ENCODE measurements around the gene RPL19.

RPL19 gene

DNA sequence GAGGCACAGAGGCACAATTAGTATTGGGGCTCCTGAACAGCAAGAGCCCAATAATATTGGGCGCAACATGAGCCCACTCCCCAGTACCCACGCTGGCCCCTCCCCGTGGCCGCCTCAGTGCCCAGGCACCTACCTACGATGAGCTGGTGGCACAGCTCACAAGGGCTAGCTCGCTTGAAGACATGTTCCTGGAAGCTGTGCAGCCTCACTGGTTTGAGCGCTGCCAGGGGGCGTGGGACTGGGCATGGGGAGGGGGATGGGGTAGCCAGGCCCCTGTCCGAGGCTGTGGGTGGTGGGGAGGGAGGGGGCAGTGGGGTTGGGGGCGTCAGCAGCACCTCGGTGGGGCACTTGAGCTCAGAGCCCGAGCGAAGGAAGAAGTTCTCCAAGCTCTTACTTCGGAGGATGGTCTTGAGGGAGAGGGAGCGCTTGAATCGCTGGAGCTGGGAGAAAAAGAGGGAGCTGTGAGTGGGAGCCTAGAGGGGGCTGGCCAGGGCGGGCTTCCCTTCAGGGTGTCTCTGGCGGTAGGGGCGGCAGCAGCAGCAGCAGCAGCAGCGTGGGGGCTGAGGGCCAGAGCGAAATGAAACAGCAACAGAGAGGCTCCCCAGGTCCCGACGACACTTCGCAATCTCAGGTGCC, 17.8 kb downstream of the RPL19 start:
- Histone ChIP-seq H3K27me3 (ENCODE audit: control insufficient read depth, insufficient read depth, low read length) (no peaks in the 10 kb centered on the region), H3K36me3 (ENCODE audit: control insufficient read depth, insufficient read depth, low read length) (no peaks in the 10 kb centered on the region), H3K9me3 (ENCODE audit: control insufficient read depth, low read length) (no peaks in the 10 kb centered on the region), H3K4me1 (no peaks in the 10 kb centered on the region), H3K79me2 (no peaks in the 10 kb centered on the region), H3K9ac (no peak overlapping the region), H2AFZ (no peak overlapping the region), H3K27ac (no peak overlapping the region), H3K4me3 (ENCODE audit: low read depth, low read length) (no peak overlapping the region), H3K4me2 (ENCODE audit: low read length) (no peak overlapping the region)
- TF ChIP-seq, protein P1, sequence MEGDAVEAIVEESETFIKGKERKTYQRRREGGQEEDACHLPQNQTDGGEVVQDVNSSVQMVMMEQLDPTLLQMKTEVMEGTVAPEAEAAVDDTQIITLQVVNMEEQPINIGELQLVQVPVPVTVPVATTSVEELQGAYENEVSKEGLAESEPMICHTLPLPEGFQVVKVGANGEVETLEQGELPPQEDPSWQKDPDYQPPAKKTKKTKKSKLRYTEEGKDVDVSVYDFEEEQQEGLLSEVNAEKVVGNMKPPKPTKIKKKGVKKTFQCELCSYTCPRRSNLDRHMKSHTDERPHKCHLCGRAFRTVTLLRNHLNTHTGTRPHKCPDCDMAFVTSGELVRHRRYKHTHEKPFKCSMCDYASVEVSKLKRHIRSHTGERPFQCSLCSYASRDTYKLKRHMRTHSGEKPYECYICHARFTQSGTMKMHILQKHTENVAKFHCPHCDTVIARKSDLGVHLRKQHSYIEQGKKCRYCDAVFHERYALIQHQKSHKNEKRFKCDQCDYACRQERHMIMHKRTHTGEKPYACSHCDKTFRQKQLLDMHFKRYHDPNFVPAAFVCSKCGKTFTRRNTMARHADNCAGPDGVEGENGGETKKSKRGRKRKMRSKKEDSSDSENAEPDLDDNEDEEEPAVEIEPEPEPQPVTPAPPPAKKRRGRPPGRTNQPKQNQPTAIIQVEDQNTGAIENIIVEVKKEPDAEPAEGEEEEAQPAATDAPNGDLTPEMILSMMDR (IDR thresholded peaks at IDR 0.05), result no peak

DNA sequence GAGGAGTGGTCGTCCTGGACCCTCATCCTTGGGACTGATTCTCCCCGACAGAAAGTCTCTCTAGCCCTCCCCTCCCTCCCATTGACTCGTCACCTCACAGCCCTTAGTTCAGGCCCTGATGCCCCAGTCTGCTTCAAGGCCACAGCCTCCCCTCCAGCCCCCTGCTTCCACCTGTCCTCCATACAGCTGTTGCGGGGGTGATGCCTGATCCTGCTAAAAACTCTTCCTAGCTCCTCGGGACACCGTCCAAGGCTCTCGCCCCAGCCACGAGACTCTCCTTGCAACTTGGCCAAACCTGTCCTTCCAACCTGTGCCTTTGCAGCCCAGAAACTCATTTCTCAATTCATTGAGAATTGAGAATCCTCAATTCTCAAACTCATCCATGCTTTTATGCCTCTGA, 18.8 kb downstream of the RPL19 start:
- Histone ChIP-seq H3K27ac (no peak overlapping the region), H3K9ac (no peak overlapping the region), H3K79me2 (no peaks in the 10 kb centered on the region), H3K4me2 (ENCODE audit: low read length) (no peak overlapping the region), H3K36me3 (ENCODE audit: control insufficient read depth, insufficient read depth, low read length) (no peaks in the 10 kb centered on the region), H2AFZ (no peak overlapping the region), H3K9me3 (ENCODE audit: control insufficient read depth, low read length) (no peaks in the 10 kb centered on the region), H3K4me3 (ENCODE audit: low read depth, low read length) (no peak overlapping the region), H3K27me3 (ENCODE audit: control insufficient read depth, insufficient read depth, low read length) (no peaks in the 10 kb centered on the region), H3K4me1 (no peaks in the 10 kb centered on the region)
- TF ChIP-seq, protein P1 (IDR thresholded peaks at IDR 0.05), result no peak

GRCh38 chr17:39219647-39220154, 19.6 kb downstream of the RPL19 start:
- TF ChIP-seq, protein P1 (IDR thresholded peaks at IDR 0.05), result no peak
- Histone ChIP-seq H3K27ac (no peak overlapping the region), H3K79me2 (no peaks in the 10 kb centered on the region), H3K4me2 (ENCODE audit: low read length) (no peak overlapping the region), H3K9ac (no peak overlapping the region), H3K4me3 (ENCODE audit: low read depth, low read length) (no peak overlapping the region), H3K27me3 (ENCODE audit: control insufficient read depth, insufficient read depth, low read length) (no peaks in the 10 kb centered on the region), H3K36me3 (ENCODE audit: control insufficient read depth, insufficient read depth, low read length) (no peaks in the 10 kb centered on the region), H3K4me1 (no peaks in the 10 kb centered on the region), H2AFZ (no peak overlapping the region), H3K9me3 (ENCODE audit: control insufficient read depth, low read length) (no peaks in the 10 kb centered on the region)

- peaks cover 8% of the 10 kb centered on the region for H3K4me1 ChIP-seq
- H3K9me3 ChIP-seq (ENCODE audit: control insufficient read depth, low read length), result no peaks in the 10 kb centered on the region
- no peak overlapping the region for H2AFZ ChIP-seq
- TF ChIP-seq, protein P1 (IDR thresholded peaks at IDR 0.05), result no peak
- no peak overlapping the region for H3K9ac ChIP-seq
- no peak overlapping the region for H3K4me2 ChIP-seq (ENCODE audit: low read length)
- no peaks in the 10 kb centered on the region for H3K79me2 ChIP-seq
- H3K36me3 ChIP-seq (ENCODE audit: control insufficient read depth, insufficient read depth, low read length), result no peaks in the 10 kb centered on the region
- no peak overlapping the region for H3K4me3 ChIP-seq (ENCODE audit: low read depth, low read length)
- peaks cover 3% of the 10 kb centered on the region for H3K27me3 ChIP-seq (ENCODE audit: control insufficient read depth, insufficient read depth, low read length)
- no peak overlapping the region for H3K27ac ChIP-seq
Measured at GRCh38 chr17:39221572-39221971, 21.5 kb downstream of the RPL19 start.

GRCh38 chr17:39222151-39222550, 22.1 kb downstream of the RPL19 start:
- H3K4me3 ChIP-seq (ENCODE audit: low read depth, low read length), result no peak overlapping the region
- no peaks in the 10 kb centered on the region for H3K36me3 ChIP-seq (ENCODE audit: control insufficient read depth, insufficient read depth, low read length)
- no peak overlapping the region for H3K27ac ChIP-seq
- no peak overlapping the region for H2AFZ ChIP-seq
- H3K9me3 ChIP-seq (ENCODE audit: control insufficient read depth, low read length), result no peaks in the 10 kb centered on the region
- no peaks in the 10 kb centered on the region for H3K79me2 ChIP-seq
- TF ChIP-seq, protein P1 (IDR thresholded peaks at IDR 0.05), result no peak
- no peak overlapping the region for H3K9ac ChIP-seq
- no peak overlapping the region for H3K4me2 ChIP-seq (ENCODE audit: low read length)
- peaks cover 8% of the 10 kb centered on the region for H3K4me1 ChIP-seq
- H3K27me3 ChIP-seq (ENCODE audit: control insufficient read depth, insufficient read depth, low read length), result peaks cover 3% of the 10 kb centered on the region
